T-helper 1 cell treated with Interleukin-12 subunit alpha and Interleukin-12 subunit beta and Interleukin-4 antibody, amounts not matched to agents 30 μg/mL and 1 μg/mL, for 36 hours (primary cell): ENCODE results near the gene ARID4B.
A peak's percentile ranks its signal among the peaks of the same experiment; 100 is the strongest.
"Not testable (repeated sequence)": the region's sequence is repeated elsewhere in the genome, so short reads cannot be mapped to it uniquely, and the experiment has no call there.

Experiments
- H3K27ac Mint-ChIP-seq: one replicate; pipeline ENCODE4 v1.8.0; 2021; ENCODE audit warnings: mild to moderate bottlenecking, mixed read lengths
- H3K27me3 Mint-ChIP-seq: one replicate; pipeline ENCODE4 v1.8.0; 2021; ENCODE audit warnings: low read depth, mixed read lengths
- H3K36me3 Mint-ChIP-seq: one replicate; pipeline ENCODE4 v1.8.0; 2021; ENCODE audit warnings: low read depth, mixed read lengths
- H3K4me1 Mint-ChIP-seq: one replicate; pipeline ENCODE4 v1.8.0; 2021; ENCODE audit warnings: low read depth, mixed read lengths
- H3K4me3 Mint-ChIP-seq: one replicate; pipeline ENCODE4 v1.8.0; 2021; ENCODE audit warnings: mild to moderate bottlenecking, moderate library complexity, mixed read lengths
- H3K9me3 Mint-ChIP-seq: one replicate; pipeline ENCODE4 v1.8.0; 2021; ENCODE audit warnings: mixed read lengths

The ARID4B gene

DNA sequence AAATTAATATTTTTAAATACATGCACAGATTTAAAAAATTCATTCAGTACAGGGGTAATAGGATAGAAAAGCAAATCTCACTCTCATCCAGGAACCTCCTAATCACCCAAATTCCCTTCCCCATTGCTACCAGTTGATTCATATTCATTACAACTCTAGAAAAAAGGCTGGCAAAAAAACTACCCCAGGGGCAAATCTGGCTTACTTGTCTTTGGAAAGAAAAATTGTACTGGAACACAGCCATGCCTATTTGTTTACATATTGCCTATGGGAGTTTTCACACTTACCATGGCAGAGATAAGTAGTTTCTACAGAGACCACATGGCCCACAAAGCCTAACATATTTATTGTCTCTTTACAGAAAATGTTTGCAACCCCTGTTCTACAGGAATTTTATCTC, 158.0 kb downstream of the ARID4B start:
- peaks cover 20% of the 10 kb centered on the region for H3K36me3 Mint-ChIP-seq
- H3K9me3 Mint-ChIP-seq = no peaks in the 10 kb centered on the region
- H3K27me3 Mint-ChIP-seq = no peaks in the 10 kb centered on the region
- no peak overlapping the region for H3K27ac Mint-ChIP-seq
- H3K4me1 Mint-ChIP-seq = peaks cover 2% of the 10 kb centered on the region
- no peak overlapping the region for H3K4me3 Mint-ChIP-seq

DNA sequence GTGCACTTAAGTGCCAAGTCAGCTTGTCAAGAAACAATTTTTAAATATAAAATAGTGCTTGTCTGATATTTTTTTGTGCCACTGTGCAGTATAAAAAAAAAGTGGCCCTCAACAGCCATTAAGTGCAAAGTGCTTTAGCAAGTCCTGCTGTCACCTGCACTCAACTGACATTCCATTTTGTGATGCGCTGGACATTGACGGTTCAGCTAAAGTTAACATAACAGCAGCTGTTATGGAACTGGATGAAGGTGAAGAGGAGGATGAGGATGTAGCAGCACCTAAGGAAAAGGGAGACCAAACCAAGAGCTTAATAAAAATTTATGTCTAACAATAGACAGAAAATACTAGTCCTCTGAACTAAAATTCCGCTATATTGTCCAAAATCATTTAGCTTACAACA, 159.6 kb downstream of the ARID4B start:
- Mint-ChIP-seq H3K9me3 (peaks cover 4% of the 10 kb centered on the region), H3K4me3 (no peak overlapping the region), H3K36me3 (peaks cover 24% of the 10 kb centered on the region), H3K27me3 (no peaks in the 10 kb centered on the region), H3K4me1 (peaks cover 2% of the 10 kb centered on the region), H3K27ac (no peak overlapping the region)

- H3K9me3 Mint-ChIP-seq = peaks cover 4% of the 10 kb centered on the region
These were observed 166.2 kb downstream of the ARID4B start for GRCh38 chr1:235161685-235162327.

GRCh38 chr1:235160957-235161684, 166.9 kb downstream of the ARID4B start, which contains the start of gene RBM34:
Gene RBM34 (minus strand): TSS chr1:235161250. CDS start chr1:235161226, 24 bp downstream.
- Mint-ChIP-seq H3K36me3 (peaks cover 21% of the 10 kb centered on the region), H3K27ac (peak within 1 kb of the TSS; percentile 97), H3K9me3 (peaks cover 4% of the 10 kb centered on the region), H3K4me1 (peaks cover 17% of the 10 kb centered on the region), H3K4me3 (peak within 1 kb of the TSS; percentile 94), H3K27me3 (no peaks in the 10 kb centered on the region)

More at GRCh38 chr1:235161685-235162327, 166.2 kb downstream of the ARID4B start:
- peaks cover 17% of the 10 kb centered on the region for H3K4me1 Mint-ChIP-seq
- H3K4me3 Mint-ChIP-seq = peak overlapping the region; percentile 94
- H3K27ac Mint-ChIP-seq = peak overlapping the region; percentile 97
- peaks cover 21% of the 10 kb centered on the region for H3K36me3 Mint-ChIP-seq
- H3K27me3 Mint-ChIP-seq = no peaks in the 10 kb centered on the region

DNA sequence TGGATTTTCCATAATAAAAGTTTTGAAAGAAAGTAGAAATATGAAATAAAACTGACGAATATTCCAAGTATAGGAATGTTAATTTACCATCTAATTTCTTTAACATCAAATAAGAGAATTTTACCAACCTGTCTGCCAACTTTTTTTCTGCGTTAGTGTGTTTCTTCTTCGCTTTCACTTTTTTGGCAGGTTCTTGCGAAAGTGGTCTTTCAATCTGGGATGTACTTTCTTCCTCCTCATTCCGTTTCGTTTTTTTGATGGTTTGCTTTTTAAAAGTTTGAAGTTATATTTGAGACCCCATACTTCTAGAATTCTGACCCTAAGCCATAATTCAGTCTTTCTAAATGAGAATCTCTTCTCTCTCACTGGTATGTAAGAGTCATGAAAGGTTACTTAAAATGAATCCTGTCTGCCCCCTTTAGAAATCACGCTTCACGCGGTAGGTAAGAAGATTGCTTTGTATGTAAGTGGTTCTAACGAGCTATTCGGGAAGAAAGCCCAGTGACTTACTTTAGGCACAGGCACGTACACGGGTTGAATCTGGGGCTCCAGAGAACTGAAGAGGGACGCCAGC, 167.5 kb downstream of the ARID4B start:
- peak overlapping the region; percentile 94 for H3K4me3 Mint-ChIP-seq
- peaks cover 21% of the 10 kb centered on the region for H3K36me3 Mint-ChIP-seq
- no peaks in the 10 kb centered on the region for H3K27me3 Mint-ChIP-seq
- H3K27ac Mint-ChIP-seq = peak overlapping the region; percentile 97
- H3K4me1 Mint-ChIP-seq = peaks cover 17% of the 10 kb centered on the region
- H3K9me3 Mint-ChIP-seq = peaks cover 4% of the 10 kb centered on the region

DNA sequence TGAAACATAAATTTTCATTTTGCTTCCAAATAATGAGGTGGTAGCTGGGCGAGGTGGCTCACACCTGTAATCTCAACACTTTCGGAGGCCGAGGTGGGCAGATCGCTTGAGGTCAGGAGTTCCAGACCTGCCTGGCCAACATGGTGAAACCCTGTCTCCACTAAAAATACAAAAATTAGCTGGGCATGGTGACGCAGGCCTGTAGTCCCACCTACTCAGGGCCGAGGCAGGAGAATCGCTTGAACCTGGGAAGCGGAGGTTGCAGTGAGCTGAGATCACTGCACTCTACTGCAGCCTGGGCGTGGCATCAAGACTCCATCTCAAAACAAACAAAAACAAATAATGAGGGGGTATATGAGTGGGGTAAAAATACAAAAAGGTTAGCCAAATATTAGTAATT, 168.0 kb downstream of the ARID4B start:
- peak overlapping the region; percentile 94 for H3K4me3 Mint-ChIP-seq
- peaks cover 21% of the 10 kb centered on the region for H3K36me3 Mint-ChIP-seq
- peak overlapping the region; percentile 64 for H3K27ac Mint-ChIP-seq
- H3K9me3 Mint-ChIP-seq, H3K27me3 Mint-ChIP-seq: not testable (repeated sequence)
- peaks cover 17% of the 10 kb centered on the region for H3K4me1 Mint-ChIP-seq

GRCh38 chr1:235159284-235159683, 168.7 kb downstream of the ARID4B start:
- H3K27ac Mint-ChIP-seq, H3K9me3 Mint-ChIP-seq, H3K27me3 Mint-ChIP-seq: not testable (repeated sequence)
- Mint-ChIP-seq H3K36me3 (peaks cover 21% of the 10 kb centered on the region), H3K4me3 (peak overlapping the region; percentile 40), H3K4me1 (peaks cover 17% of the 10 kb centered on the region)

- no peak overlapping the region for H3K27ac Mint-ChIP-seq
- H3K9me3 Mint-ChIP-seq = no peaks in the 10 kb centered on the region
- H3K36me3 Mint-ChIP-seq = peaks cover 26% of the 10 kb centered on the region
- peak overlapping the region; percentile 40 for H3K4me3 Mint-ChIP-seq
- H3K4me1 Mint-ChIP-seq = peaks cover 17% of the 10 kb centered on the region
- no peaks in the 10 kb centered on the region for H3K27me3 Mint-ChIP-seq
These were observed 169.3 kb downstream of the ARID4B start for GRCh38 chr1:235158680-235159079.

GRCh38 chr1:235157150-235157549, 170.8 kb downstream of the ARID4B start:
- H3K36me3 Mint-ChIP-seq = peaks cover 27% of the 10 kb centered on the region
- peaks cover 16% of the 10 kb centered on the region for H3K4me1 Mint-ChIP-seq
- H3K27me3 Mint-ChIP-seq = no peaks in the 10 kb centered on the region
- no peak overlapping the region for H3K4me3 Mint-ChIP-seq
- no peak overlapping the region for H3K27ac Mint-ChIP-seq
- no peaks in the 10 kb centered on the region for H3K9me3 Mint-ChIP-seq

DNA sequence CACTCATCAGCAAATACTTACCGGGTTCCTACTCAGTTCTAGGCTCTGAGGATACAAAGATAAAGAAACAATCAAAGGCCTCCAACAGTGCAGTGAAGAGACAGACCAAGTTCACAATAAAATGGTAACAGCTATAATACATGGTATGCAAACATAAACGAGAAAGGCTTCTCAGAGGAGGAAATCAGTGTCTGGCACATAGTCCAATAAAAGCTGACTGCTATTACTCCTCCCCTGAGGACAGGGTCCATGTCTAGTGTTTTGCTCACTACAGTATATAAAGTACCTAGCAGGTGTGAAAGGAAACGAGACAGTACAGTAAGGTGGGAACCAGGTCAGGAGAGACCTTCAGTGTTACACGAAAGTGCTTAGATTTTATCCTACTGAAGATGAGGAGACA, 171.2 kb downstream of the ARID4B start:
- Mint-ChIP-seq H3K9me3 (no peaks in the 10 kb centered on the region), H3K27me3 (no peaks in the 10 kb centered on the region), H3K36me3 (peaks cover 26% of the 10 kb centered on the region), H3K4me1 (peaks cover 14% of the 10 kb centered on the region), H3K4me3 (no peak overlapping the region), H3K27ac (no peak overlapping the region)

- Mint-ChIP-seq H3K36me3 (peaks cover 29% of the 10 kb centered on the region), H3K27me3 (no peaks in the 10 kb centered on the region), H3K27ac (no peak overlapping the region), H3K9me3 (no peaks in the 10 kb centered on the region), H3K4me3 (peak overlapping the region; percentile 22), H3K4me1 (peaks cover 14% of the 10 kb centered on the region)
These were observed 171.7 kb downstream of the ARID4B start for GRCh38 chr1:235156265-235156664.

- H3K27me3 Mint-ChIP-seq = no peaks in the 10 kb centered on the region
These were observed 175.7 kb downstream of the ARID4B start for GRCh38 chr1:235152235-235152634.

DNA sequence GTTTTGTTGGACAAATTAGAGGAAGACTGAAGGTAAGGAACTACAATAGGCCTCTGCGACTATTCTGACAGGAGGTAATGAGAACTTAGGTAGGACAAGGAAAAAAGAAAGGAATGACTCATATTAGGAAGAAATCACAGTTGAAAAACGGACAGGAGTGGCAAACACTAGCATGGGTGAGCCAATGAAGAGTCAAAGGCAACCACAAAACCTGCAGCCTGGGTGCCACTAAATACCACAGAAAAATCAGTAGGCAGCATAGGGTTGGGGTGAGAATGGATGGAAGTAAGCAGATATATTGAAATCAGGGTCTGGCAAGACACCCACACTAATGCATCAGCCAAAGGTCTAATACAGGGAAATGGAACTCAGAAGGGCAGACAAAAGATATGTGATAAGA, 176.9 kb downstream of the ARID4B start:
- Mint-ChIP-seq H3K9me3 (no peaks in the 10 kb centered on the region), H3K4me3 (no peak overlapping the region), H3K36me3 (peaks cover 40% of the 10 kb centered on the region), H3K27me3 (no peaks in the 10 kb centered on the region), H3K4me1 (peaks cover 15% of the 10 kb centered on the region), H3K27ac (no peak overlapping the region)

More at GRCh38 chr1:235152235-235152634, 175.7 kb downstream of the ARID4B start:
- H3K27ac Mint-ChIP-seq = no peak overlapping the region
- peaks cover 15% of the 10 kb centered on the region for H3K4me1 Mint-ChIP-seq
- peaks cover 36% of the 10 kb centered on the region for H3K36me3 Mint-ChIP-seq
- H3K4me3 Mint-ChIP-seq = no peak overlapping the region
- no peaks in the 10 kb centered on the region for H3K9me3 Mint-ChIP-seq

DNA sequence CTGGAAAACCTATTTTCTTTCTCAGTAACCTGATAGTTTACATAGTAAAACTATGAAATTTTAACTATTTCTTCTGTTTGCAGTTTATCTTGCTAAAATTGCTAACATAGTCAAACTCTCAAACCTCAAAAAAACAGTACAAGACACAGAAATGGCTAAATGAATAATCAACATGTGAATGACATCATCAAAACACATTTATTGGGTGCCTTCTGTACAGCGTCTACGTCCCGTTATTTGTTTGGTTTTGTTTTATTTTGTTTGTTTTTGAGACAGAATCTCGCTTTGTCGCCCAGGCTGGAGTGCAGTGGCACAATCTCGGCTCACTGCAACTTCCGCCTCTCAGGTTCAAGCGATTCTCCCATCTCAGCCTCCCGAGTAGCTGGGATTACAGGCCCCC, 178.2 kb downstream of the ARID4B start:
- H3K27ac Mint-ChIP-seq = no peak overlapping the region
- no peaks in the 10 kb centered on the region for H3K27me3 Mint-ChIP-seq
- H3K9me3 Mint-ChIP-seq = no peaks in the 10 kb centered on the region
- peaks cover 15% of the 10 kb centered on the region for H3K4me1 Mint-ChIP-seq
- peaks cover 45% of the 10 kb centered on the region for H3K36me3 Mint-ChIP-seq
- no peak overlapping the region for H3K4me3 Mint-ChIP-seq

- Mint-ChIP-seq H3K4me1 (peaks cover 14% of the 10 kb centered on the region), H3K9me3 (no peaks in the 10 kb centered on the region), H3K27me3 (no peaks in the 10 kb centered on the region), H3K27ac (no peak overlapping the region), H3K4me3 (no peak overlapping the region), H3K36me3 (peaks cover 37% of the 10 kb centered on the region)
These were observed 180.7 kb downstream of the ARID4B start for GRCh38 chr1:235147269-235147668.
